ENCODE measurements around the gene SAMM50.

SAMM50 gene

DNA sequence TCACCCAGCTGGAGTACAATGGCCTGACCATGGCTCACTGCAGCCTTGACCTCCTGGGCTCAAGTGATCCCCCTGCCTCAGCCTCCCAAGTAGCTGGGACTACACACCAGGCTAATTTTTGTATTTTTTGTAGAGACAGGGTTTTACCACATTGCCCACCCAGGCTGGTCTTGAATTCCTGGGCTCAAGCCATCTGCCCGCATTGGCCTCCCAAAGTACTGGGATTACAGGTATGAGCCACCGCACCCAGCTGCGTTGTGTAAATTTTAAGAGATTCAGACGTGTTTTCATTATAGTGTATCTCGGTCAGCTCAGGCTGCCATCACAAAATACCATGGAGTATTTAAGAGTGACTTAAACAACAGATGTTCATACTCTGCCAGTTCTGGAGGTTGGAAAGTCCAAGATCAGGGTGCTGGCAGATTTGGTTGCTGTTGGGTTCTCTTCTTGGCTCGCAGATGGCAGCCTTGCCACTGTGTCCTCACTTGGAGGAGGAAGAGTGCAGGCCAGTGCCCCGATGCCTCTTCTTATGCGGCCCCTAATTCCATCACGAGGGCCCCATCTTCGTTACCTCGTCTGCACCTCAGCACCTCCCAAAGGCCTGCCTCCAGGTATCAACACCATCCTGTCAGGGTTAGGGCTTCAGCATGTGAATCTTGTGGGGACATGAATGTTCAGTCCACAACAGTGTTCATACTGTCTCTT lies 36.2 kb downstream of the SAMM50 start:
- no peak overlapping the region for H3K4me3 ChIP-seq (ENCODE audit: low read length, poor library complexity, severe bottlenecking)
- H3K9me3 ChIP-seq (ENCODE audit: insufficient read depth, low read depth, low read length), result no peaks in the 10 kb centered on the region
- no peaks in the 10 kb centered on the region for H3K79me2 ChIP-seq (ENCODE audit: insufficient read depth, low read length)
- H3K36me3 ChIP-seq (ENCODE audit: insufficient read depth, low read length), result peaks cover 83% of the 10 kb centered on the region; the same call in 1 of the 2 replicates
- TF ChIP-seq, protein P1, sequence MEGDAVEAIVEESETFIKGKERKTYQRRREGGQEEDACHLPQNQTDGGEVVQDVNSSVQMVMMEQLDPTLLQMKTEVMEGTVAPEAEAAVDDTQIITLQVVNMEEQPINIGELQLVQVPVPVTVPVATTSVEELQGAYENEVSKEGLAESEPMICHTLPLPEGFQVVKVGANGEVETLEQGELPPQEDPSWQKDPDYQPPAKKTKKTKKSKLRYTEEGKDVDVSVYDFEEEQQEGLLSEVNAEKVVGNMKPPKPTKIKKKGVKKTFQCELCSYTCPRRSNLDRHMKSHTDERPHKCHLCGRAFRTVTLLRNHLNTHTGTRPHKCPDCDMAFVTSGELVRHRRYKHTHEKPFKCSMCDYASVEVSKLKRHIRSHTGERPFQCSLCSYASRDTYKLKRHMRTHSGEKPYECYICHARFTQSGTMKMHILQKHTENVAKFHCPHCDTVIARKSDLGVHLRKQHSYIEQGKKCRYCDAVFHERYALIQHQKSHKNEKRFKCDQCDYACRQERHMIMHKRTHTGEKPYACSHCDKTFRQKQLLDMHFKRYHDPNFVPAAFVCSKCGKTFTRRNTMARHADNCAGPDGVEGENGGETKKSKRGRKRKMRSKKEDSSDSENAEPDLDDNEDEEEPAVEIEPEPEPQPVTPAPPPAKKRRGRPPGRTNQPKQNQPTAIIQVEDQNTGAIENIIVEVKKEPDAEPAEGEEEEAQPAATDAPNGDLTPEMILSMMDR (conservative IDR thresholded peaks at IDR 0.05; ENCODE audit: low read length), result no peak
- no peak for TF ChIP-seq EZH2phosphoT487 (IDR thresholded peaks at IDR 0.05; ENCODE audit: borderline replicate concordance)
- H3K9me2 ChIP-seq (replicated peaks; ENCODE audit: low read depth, low read length), result no peaks in the 10 kb centered on the region
- H3K9ac ChIP-seq (ENCODE audit: low read depth, low read length, poor library complexity, severe bottlenecking), result no peak overlapping the region
- H3K4me1 ChIP-seq (ENCODE audit: insufficient read depth, low read length, poor library complexity, severe bottlenecking), result no peaks in the 10 kb centered on the region
- no peak overlapping the region for H2AFZ ChIP-seq (ENCODE audit: low read length)
- no peak overlapping the region for H3K4me2 ChIP-seq (ENCODE audit: low read depth, low read length, poor library complexity, severe bottlenecking)
- no peaks in the 10 kb centered on the region for H3F3A ChIP-seq (ENCODE audit: low read depth)
- H4K20me1 ChIP-seq (ENCODE audit: insufficient read depth, low read length, poor library complexity, severe bottlenecking), result no peaks in the 10 kb centered on the region
- no peaks in the 10 kb centered on the region for H3K27me3 ChIP-seq (ENCODE audit: insufficient read depth, low read length, poor library complexity, severe bottlenecking)

DNA sequence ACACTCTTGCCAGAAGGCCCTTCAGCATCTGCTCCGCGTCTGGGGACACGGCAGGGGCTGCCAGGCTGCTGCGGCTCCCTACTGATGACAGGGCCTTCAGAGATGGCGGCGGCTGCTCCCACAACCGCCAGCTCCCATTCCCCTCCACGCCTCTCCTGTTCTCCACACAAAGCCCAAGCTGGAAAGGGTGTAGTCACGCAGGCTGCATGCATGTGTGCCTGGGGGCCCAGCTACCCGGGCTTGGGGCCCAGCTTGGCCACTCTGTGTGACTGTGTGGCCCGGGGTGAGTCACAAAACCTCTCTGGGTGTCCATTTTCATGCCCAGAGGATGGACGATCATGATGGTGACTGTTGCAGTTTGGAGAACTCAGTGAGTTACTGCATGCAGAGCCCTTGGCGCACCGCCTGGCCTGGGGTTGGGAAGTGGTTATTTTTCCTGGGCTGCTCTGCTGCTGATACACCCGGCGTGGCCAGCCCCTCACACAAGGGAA lies 37.1 kb downstream of the SAMM50 start:
- Histone ChIP-seq H3K27me3 (ENCODE audit: insufficient read depth, low read length, poor library complexity, severe bottlenecking) (no peaks in the 10 kb centered on the region), H4K20me1 (ENCODE audit: insufficient read depth, low read length, poor library complexity, severe bottlenecking) (no peaks in the 10 kb centered on the region), H3K4me2 (ENCODE audit: low read depth, low read length, poor library complexity, severe bottlenecking) (no peak overlapping the region), H3K4me1 (ENCODE audit: insufficient read depth, low read length, poor library complexity, severe bottlenecking) (no peaks in the 10 kb centered on the region), H3K79me2 (ENCODE audit: insufficient read depth, low read length) (no peaks in the 10 kb centered on the region), H3F3A (ENCODE audit: low read depth) (no peaks in the 10 kb centered on the region), H3K4me3 (ENCODE audit: low read length, poor library complexity, severe bottlenecking) (no peak overlapping the region), H2AFZ (ENCODE audit: low read length) (no peak overlapping the region), H3K9me3 (ENCODE audit: insufficient read depth, low read depth, low read length) (no peaks in the 10 kb centered on the region), H3K9ac (ENCODE audit: low read depth, low read length, poor library complexity, severe bottlenecking) (no peak overlapping the region), H3K36me3 (ENCODE audit: insufficient read depth, low read length) (peaks cover 86% of the 10 kb centered on the region; the same call in 1 of the 2 replicates), H3K9me2 (replicated peaks; ENCODE audit: low read depth, low read length) (no peaks in the 10 kb centered on the region)
- no peak for TF ChIP-seq EZH2phosphoT487 (IDR thresholded peaks at IDR 0.05; ENCODE audit: borderline replicate concordance)
- TF ChIP-seq, protein P1 (conservative IDR thresholded peaks at IDR 0.05; ENCODE audit: low read length), result no peak

- H3K4me2 ChIP-seq (ENCODE audit: low read depth, low read length, poor library complexity, severe bottlenecking), result no peak overlapping the region
- H3K4me1 ChIP-seq (ENCODE audit: insufficient read depth, low read length, poor library complexity, severe bottlenecking), result no peaks in the 10 kb centered on the region
- TF ChIP-seq, protein P1 (conservative IDR thresholded peaks at IDR 0.05; ENCODE audit: low read length), result peak; percentile 97
- no peak for TF ChIP-seq EZH2phosphoT487 (IDR thresholded peaks at IDR 0.05; ENCODE audit: borderline replicate concordance)
- H3K79me2 ChIP-seq (ENCODE audit: insufficient read depth, low read length), result no peaks in the 10 kb centered on the region
- H3K36me3 ChIP-seq (ENCODE audit: insufficient read depth, low read length), result peaks cover 91% of the 10 kb centered on the region; the same call in 1 of the 2 replicates
- H3K27me3 ChIP-seq (ENCODE audit: insufficient read depth, low read length, poor library complexity, severe bottlenecking), result no peaks in the 10 kb centered on the region
- H3K9ac ChIP-seq (ENCODE audit: low read depth, low read length, poor library complexity, severe bottlenecking), result no peak overlapping the region
- H3K9me2 ChIP-seq (replicated peaks; ENCODE audit: low read depth, low read length), result no peaks in the 10 kb centered on the region
- no peaks in the 10 kb centered on the region for H3K9me3 ChIP-seq (ENCODE audit: insufficient read depth, low read depth, low read length)
- no peak overlapping the region for H2AFZ ChIP-seq (ENCODE audit: low read length)
- H4K20me1 ChIP-seq (ENCODE audit: insufficient read depth, low read length, poor library complexity, severe bottlenecking), result no peaks in the 10 kb centered on the region
- no peak overlapping the region for H3K4me3 ChIP-seq (ENCODE audit: low read length, poor library complexity, severe bottlenecking)
- H3F3A ChIP-seq (ENCODE audit: low read depth), result no peaks in the 10 kb centered on the region
Observed at GRCh38 chr22:43993072-43993760, 38.0 kb downstream of the SAMM50 start.

Measured in Loucy (cell line).